Stimulated activated CD8-positive, alpha-beta memory T cell treated with anti-CD3 and anti-CD28 coated beads, Interleukin-12 subunit alpha, Interleukin-12 subunit beta, amount 100 ng/mL, for 24 hours (primary cell): ENCODE results near the gene KRTAP10-2.
"Not testable (repeated sequence)": the region's sequence is repeated elsewhere in the genome, so short reads cannot be mapped to it uniquely, and the experiment has no call there.

ENCODE experiments used
- DNase-seq: peaks from one replicate; pipeline ENCODE4 v3.0.0-alpha.2; 2020; ENCODE audit errors: extremely low read depth

The KRTAP10-2 gene

GRCh38 chr21:44567481-44568171 lies 16.3 kb upstream of the KRTAP10-2 start:
- DNase-seq: no peak

- no peak for DNase-seq
These were observed 15.1 kb upstream of the KRTAP10-2 start for GRCh38 chr21:44566403-44566802.

- no peak for DNase-seq
These were observed 13.7 kb upstream of the KRTAP10-2 start for GRCh38 chr21:44564886-44565598.

GRCh38 chr21:44564099-44564498 lies 12.8 kb upstream of the KRTAP10-2 start:
- DNase-seq: no peak

GRCh38 chr21:44558695-44559094 lies 7.4 kb upstream of the KRTAP10-2 start, which contains the start of gene KRTAP10-3:
Gene KRTAP10-3 (minus strand): TSS chr21:44558795. CDS start chr21:44558715, 80 bp downstream.
- DNase-seq: no peak

GRCh38 chr21:44558329-44558675 lies 7.0 kb upstream of the KRTAP10-2 start:
- DNase-seq: not testable (repeated sequence)

GRCh38 chr21:44557491-44558328 lies 6.4 kb upstream of the KRTAP10-2 start:
- no peak for DNase-seq

- no peak for DNase-seq
These were observed 5.6 kb upstream of the KRTAP10-2 start for GRCh38 chr21:44556879-44557278.

- no peak for DNase-seq
These were observed 4.0 kb upstream of the KRTAP10-2 start for GRCh38 chr21:44555200-44555875.

GRCh38 chr21:44552681-44553080 lies 1.4 kb upstream of the KRTAP10-2 start:
- DNase-seq: no peak

GRCh38 chr21:44552136-44552535 lies 831 bp upstream of the KRTAP10-2 start:
- no peak for DNase-seq

GRCh38 chr21:44550807-44551206 lies 498 bp downstream of the KRTAP10-2 start:
- DNase-seq: no peak

GRCh38 chr21:44550285-44550684 lies 1.0 kb downstream of the KRTAP10-2 start:
- DNase-seq: not testable (repeated sequence)

- DNase-seq: no peak
These were observed 1.6 kb downstream of the KRTAP10-2 start for GRCh38 chr21:44549525-44550211.

GRCh38 chr21:44548922-44549321 lies 2.4 kb downstream of the KRTAP10-2 start:
- DNase-seq: no peak

- no peak for DNase-seq
These were observed 2.9 kb downstream of the KRTAP10-2 start for GRCh38 chr21:44548381-44548780.

GRCh38 chr21:44547656-44548331 lies 3.5 kb downstream of the KRTAP10-2 start:
- no peak for DNase-seq

- no peak for DNase-seq
These were observed 6.7 kb downstream of the KRTAP10-2 start for GRCh38 chr21:44544566-44544965.

GRCh38 chr21:44542716-44543115 lies 8.6 kb downstream of the KRTAP10-2 start:
- no peak for DNase-seq

- DNase-seq: no peak
These were observed 10.5 kb downstream of the KRTAP10-2 start for GRCh38 chr21:44540741-44541288.
